ENCODE data around the gene SIL1.
"Not testable (repeated sequence)": the region's sequence is repeated elsewhere in the genome, so short reads cannot be mapped to it uniquely, and the experiment has no call there.

The SIL1 gene

GRCh38 chr5:139196296-139196956 lies 1.7 kb downstream of the SIL1 start:
- no peak for DNase-seq

- no peak for DNase-seq
Measured at GRCh38 chr5:139194486-139194885, 3.7 kb downstream of the SIL1 start.

- DNase-seq, result no peak
Measured at GRCh38 chr5:139193928-139194327, 4.2 kb downstream of the SIL1 start.

- not testable (repeated sequence) for DNase-seq
Measured at GRCh38 chr5:139192906-139193305, 5.3 kb downstream of the SIL1 start.

DNA sequence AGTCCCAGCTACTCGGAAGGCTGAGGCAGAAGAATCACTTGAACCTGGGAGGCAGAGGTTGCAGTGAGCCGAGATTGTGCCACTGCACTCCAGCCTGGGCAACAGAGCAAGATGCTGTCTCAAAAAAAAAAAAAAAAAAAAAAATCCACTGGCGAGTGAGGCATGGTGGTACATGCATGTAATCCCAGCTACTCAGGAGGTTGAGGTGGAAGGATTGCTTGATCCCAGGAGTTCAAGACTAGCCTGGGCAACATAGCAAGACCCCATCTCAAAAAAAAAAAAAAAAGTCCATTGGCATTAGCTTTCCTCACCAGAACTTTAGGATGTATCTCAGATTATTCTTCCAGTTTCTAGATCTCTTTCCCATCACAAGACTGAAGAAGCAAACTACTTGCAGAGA lies 6.2 kb downstream of the SIL1 start:
- DNase-seq, result not testable (repeated sequence)

- DNase-seq, result no peak
Measured at GRCh38 chr5:139190125-139190524, 8.0 kb downstream of the SIL1 start.

DNA sequence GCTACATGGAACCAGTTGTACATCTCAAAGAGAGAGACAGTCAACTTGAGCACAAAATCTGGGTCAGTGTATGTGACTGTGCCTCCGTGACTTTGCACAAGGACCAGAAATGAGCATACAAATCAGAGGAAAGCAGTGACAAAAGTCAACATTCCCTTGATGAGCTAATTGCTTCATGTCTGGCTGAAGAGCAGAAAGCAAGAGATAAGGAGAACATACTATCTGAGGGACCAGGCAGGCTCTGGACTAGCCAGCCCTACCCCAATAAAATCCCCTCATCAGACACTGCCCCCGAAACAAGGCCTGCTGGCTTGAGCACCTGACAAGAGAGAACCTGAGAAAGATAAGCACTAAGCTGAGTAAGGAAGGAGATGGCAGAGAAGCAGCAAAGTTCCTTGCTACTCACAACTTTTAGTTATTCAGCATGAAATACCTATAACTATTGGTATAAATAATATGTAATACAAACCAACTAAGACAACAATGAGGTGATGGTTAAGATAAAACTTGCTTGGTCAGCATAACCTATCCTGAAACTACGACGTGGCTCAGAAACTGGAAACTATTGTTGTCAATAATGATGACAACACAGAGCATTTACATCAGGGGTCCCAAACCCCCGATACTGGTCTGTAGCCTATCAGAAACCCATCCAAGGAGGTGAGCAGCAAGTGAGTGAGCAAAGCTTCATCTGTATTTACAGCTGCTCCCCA lies 9.5 kb downstream of the SIL1 start:
- no peak for DNase-seq

DNA sequence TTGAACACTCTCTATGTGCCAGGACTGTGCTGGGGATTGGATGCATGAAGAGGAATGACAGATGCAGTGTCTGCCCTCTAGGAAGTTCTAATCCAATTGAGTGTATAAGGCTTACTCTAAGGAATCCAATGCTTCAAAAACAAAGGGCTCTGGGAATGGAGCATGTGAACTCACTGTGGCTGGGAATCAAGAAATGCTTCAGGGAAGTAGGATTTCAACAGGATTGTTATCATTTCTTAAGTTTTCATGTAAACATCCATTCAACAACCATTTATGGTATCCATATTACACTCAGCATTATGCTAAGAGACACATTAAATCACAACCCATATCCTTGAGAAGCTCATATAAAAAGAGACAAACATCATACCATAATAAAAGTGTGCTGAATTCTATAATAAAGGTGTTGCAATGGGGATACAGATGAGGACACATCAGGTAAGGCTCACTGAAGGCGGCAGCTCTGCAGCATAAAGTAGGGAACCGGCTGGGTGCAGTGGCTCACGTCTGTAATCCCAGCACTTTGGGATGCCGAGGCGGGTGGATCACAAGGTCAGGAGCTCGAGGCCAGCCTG lies 11.3 kb downstream of the SIL1 start:
- no peak for DNase-seq

DNA sequence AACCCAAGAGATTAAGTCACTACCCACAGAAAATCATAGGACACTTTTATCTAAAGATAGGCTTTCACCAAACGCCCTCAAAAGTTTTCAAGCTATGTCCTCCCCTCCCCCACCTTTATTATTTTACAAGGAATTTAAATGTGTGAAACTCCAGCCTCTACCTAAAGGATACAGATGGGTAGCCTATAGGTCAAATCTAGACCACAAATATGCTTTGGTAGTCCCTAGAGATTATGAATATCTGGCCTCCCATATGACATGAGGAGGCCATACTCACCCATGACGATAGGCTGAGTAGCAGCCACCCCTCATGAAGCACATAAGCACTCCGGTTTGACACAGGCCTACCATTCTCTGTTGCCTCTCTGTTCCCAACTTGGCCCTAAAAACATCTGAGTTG lies 11.9 kb downstream of the SIL1 start:
- no peak for DNase-seq

GRCh38 chr5:139185589-139185988 lies 12.6 kb downstream of the SIL1 start:
- no peak for DNase-seq

DNA sequence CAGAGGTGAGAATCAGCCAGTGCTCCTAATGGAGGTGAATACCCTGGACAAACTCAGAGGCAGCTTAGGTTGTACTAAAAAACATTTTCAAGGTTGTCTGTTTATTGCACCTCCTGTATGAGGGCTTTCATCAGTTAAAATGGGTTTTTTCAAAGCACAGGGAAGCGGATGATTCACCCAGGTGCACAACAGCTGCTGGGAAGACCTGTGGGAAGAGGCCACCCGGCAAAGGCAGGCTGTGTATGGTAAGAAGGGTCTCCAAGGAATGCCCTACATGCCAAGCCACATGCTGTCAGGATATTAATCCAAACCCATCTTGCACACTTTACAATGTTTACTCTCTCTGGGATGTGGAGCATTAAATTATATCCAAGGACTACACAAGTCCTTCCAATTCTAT lies 14.7 kb downstream of the SIL1 start:
- DNase-seq, result no peak

- no peak for DNase-seq
Measured at GRCh38 chr5:139182528-139183296, 15.5 kb downstream of the SIL1 start.

DNA sequence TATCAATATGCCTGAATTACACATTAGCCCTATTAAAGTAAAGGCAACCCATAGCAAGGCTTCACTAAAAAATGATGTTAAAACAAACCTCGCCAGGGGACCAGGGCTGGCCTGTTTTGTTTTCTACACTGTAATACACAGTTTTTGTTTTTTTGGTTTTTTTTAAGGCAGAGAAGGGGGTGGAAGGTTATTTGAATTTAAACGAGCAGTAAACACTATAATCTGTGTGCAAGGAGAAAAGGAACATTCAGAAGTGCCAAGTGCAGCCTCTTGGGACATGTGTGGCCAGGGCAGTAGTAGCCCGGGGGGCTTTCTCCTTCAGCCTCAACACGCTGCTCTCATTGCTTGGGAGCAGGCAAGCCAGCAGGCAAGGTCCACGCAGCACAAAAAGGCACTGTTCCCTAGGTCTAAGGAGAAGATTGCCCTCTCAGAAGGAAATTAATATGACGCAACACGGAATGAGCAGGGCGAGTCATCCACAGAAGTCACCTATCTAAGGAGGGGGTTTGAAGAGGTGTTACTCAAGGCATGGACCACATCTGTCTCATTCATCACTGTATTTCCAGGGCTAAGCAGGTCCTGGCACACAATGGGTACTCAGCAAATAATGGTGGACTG lies 16.2 kb downstream of the SIL1 start:
- no peak for DNase-seq

DNA sequence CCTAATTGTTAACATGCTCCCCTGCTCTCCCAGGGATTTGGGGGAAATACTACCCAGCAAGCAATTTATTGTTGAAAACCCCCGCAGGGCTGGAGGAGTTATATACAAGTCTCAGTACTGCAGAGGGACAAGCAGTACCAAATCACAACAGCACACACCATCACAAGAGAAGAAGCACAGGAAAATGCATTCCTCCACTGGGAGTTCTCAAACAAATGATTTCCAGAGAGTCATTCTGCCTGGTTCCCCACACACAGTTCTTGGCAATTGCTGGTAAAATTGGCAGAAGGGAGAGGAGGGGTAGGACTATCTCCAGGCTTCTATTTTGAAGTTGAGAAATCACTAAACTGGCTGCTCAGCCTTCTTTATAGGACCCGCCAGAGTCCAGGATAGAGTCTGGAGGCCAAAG lies 16.8 kb downstream of the SIL1 start:
- no peak for DNase-seq

GRCh38 chr5:139180850-139181249 lies 17.3 kb downstream of the SIL1 start:
- no peak for DNase-seq

DNA sequence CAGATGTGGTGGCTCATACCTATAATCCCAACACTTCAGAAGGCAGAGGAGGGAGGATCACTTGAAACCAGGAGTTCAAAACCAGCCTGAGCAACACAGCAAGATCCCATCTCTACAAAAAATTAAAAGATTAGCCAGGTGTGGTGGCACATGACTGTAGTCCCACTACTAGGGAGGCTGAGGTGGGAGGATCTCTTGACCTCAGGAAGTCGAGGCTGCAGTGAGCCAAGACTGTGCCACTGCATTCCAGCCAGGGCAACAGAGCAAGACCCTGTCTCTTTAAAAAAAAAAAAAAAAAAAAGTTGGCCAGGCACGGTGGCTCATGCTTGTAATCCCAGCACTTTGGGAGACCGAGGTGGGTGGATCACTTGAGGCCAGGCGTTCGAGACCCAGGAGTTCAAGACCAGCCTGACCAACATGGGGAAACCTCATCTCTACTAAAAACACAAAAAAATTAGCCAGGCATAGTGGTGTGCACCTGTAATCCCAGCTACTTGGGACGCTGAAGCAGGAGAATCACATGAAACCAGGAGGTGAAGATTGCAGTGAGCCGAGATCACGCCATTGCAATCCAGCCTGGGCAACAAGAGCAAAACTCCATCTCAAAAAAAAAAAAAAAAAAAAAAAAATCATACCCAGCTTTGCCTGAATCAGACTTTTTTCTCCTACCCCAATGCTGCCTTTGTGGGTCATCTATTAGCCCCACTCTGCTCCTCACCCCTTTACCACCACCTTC lies 18.2 kb downstream of the SIL1 start:
- not testable (repeated sequence) for DNase-seq

DNA sequence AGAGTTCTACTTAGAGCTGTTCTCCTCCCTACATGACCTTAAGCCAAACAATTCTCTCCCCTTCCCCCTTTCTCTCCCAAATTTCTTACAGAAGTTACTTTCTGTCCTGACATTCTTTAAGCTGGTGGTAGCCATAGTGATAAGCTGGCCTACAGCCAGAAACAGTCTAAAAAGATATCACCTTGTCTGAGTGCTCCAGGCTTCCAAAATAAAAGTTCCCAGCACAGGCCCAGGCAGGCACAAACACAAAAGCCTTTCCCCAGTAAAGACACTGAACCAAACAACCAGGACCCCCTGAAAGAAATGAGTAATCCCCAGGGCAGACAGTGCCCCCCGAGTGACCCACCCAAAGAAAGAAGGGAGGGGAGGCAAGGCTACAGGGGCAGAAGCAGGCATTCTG lies 19.2 kb downstream of the SIL1 start:
- DNase-seq, result no peak

GRCh38 chr5:139178589-139178917 lies 19.6 kb downstream of the SIL1 start:
- no peak for DNase-seq

- no peak for DNase-seq
Measured at GRCh38 chr5:139177809-139178588, 20.2 kb downstream of the SIL1 start.

DNA sequence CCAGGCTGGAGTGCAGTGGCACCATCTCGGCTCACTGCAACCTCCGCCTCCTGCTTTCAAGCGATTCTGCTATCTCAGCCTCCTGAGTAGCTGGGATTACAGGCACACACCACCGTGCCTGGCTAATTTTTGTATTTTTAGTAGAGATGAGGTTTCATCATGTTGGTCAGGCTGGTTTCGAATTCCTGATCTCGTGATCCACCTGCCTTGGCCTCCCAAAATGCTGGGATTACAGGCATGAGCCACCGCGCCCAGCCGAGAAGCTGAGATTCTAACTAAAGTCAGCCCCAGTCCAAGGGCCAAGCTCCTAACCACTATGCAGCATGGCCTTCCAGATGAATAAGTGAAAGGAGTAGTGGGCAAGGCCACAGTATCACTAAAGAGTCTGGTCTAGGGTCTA lies 20.9 kb downstream of the SIL1 start:
- DNase-seq, result not testable (repeated sequence)

DNA sequence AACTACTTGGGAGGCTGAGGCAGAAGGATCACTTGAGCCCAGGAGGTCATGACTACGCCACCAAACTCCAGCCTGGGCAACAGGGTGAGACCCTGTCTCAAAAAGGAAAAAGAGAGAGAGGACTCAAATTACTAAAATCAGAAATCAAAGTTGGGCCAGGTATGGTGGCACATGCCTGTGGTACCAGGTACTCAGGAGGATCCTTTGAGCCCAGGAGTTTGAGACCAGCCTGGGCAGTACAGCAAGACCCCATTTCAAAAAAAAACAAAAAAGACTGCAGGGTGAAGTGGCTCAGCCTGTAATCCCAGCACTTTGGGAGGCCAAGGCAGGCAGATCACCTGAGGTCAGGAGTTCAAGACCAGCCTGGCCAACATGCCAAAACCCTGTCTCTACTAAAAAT lies 23.8 kb downstream of the SIL1 start:
- not testable (repeated sequence) for DNase-seq
